TTC549 (cell line): ENCODE measurements around the gene SIK2.

Source experiments
- FAIRE-seq: peaks from 2 replicates; lab custom pipeline; 2012; peaks lifted over from hg19 to GRCh38; lab: Jason Lieb, UNC

The SIK2 gene

GRCh38 chr11:111730871-111731591, 128.8 kb downstream of the SIK2 start:
- FAIRE-seq: no peak

DNA sequence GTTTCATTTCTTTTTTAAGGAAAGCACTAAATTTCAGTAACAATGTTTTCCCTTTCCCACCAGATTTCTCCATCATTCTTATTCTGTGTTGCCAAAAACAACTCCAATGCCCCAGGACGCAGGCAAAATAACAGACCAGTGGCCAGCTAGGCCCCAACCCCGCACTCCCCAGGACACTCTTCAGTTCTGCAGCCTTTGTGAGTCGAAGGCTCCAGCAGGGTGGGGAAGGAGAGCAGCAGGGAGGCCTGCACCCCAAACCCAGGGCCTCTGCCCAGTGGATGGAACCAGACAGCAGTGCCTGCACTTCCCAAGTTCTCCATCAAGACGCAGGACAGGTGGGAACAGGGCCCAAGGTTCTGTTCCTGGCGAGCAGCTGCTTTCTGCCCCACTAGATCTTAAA, 129.6 kb downstream of the SIK2 start:
- FAIRE-seq: no peak

DNA sequence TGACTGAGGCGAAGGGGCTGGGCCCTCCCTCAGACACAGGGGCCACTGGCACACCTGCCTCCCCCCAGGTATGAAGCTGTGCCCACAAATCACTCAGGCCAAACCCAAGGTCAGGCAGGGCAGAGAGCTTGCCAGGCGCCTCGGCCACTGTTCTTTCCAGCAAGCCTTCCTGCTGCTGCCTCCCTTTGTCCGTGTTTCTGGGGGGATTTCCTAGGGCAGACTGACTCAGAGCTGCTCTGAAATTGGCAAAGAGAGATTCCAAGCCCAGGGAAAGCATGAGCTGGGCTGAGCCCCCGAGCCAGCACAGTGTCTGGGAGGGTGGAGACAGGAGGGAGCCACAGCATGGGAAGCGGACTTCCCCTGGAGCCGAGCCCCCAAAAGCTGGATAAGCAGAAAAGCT, 130.8 kb downstream of the SIK2 start:
- FAIRE-seq: no peak

DNA sequence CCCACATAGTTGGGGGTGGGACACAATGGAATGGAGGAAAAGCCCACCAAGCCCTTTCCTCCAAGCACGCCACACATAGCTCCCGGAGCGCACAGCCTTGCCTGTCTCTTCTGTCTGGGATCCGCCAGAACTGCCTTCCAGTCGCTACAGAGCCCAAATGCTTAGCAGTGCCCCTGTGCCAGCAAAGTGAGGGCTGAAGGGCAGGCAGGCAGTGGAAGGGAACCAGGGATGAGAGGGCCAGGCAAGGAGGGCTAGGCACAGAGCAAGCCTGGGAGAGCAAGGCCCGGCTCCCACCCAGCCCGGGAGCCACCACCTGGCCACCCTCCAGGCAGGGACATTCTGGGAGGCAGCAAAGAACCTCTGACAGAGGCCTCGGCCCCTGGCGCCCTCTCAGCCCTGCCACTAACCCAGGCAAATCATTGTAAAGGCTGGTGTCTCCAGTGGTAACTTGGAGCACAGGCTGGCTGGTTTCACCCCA, 131.4 kb downstream of the SIK2 start:
- FAIRE-seq: no peak

DNA sequence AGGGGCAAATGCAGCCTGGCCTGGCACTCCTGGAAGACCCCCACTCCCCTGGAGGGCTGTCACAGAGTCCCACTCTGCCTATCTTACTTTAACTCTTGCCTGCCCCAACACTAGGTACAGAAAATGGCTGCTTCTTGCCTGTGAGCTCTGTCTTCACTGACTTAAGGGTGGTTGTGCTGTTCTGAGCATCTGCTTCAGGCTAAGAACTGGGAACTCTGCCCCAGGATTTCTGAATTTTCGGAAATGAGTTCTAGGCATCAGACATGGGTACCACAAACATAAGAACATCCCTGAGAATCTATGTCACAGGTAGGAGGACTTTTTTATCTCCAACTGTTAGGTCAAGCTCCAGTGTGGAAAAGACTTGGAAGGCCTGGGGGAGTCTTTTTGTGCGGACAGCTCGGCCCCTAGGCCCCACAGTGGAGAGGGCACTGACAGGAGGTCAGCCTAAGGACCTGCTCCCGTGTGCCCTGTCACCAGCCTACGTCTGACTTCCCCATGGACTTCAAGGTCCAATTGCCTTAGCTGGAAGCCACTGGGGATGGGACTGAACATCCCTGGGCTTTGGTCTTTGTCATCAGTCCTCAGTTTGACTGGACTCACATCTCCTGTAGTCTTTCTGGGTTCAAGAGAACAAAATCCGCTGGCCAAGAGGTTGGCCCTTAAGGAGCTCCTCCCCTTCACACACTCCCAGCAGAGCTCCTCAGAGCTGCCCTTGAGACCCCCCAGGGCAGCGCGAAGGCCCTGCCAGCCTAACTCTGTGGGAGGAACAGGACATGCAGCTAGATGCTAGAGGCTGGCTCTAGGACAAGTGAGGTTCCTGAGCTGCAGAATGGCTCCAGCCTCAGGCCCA, 132.1 kb downstream of the SIK2 start:
- no peak for FAIRE-seq

DNA sequence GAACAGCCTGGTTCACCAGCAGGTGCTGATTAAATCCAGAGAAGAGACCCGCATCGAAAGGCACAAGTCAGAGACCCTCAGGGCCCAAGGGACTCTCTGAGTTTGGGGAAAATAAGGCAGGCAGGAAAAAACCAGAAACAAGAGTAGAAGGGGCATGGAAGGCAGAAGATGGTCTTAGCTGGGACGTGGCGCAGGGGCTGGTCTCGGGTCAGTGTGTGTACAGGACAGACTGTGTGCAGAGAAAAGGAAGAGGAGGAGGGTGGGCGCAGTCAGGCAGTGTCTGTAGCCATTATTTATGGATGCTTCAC, 132.7 kb downstream of the SIK2 start:
- no peak for FAIRE-seq

- no peak for FAIRE-seq
Measured at GRCh38 chr11:111735262-111736116, 133.2 kb downstream of the SIK2 start.

- FAIRE-seq: no peak
Measured at GRCh38 chr11:111736181-111736590, 133.9 kb downstream of the SIK2 start.

- no peak for FAIRE-seq
Measured at GRCh38 chr11:111736621-111737443, 134.6 kb downstream of the SIK2 start.

DNA sequence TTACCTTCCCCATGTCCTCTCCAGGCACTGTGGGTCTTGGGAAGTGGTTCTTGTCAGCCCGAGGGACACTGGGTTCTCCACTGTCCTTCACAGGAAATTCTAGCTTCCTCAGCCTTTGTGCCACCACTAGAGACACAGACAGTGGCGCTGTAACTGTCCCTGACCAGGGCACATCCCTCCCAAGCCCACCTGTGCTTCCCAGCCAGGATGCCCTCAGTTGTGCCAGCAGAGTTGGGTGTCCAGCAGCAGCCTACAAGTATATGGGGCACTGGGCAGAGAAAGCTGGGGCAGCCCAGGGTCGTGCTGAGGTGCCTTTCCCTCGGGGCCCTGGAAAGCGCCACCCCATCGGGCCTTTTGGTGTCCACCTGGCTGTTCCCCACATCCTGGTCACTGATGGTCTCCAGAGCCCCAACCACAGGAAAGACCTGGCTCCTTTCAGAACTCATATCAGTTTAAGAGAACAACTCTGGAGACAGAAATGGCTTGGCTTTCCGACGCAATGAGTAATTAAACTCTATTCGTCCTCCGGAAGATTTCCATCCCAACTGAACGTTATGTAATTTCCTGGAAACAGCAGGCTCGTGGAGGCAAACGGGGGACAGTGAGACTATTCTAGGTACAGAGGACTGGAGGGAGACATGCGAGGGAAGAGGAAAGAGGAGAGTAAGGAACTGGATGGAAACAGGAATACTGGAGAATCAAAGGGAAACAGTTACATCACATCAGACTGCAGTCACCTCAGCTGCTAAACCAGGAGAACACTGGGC, 135.4 kb downstream of the SIK2 start:
- FAIRE-seq: no peak

DNA sequence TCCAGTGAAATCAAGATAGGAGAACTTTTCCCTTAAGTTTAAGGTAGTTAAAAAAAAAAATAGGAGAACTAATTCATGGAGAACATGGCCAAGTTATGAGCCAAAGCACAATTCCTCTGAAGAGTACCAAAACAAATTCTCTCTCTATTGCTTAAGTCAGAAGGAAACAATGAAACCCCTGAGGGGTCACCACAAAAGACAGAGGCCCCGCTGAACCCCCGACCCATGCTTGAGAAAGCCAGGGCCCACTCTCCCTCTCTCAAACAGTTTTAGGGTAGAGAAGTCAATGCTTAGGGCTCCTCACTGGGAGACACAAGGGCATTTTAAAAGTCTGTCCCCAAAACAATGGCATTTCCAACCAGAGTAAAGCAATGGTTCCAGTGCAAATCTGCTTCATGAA, 137.1 kb downstream of the SIK2 start:
- no peak for FAIRE-seq

GRCh38 chr11:111741751-111742150, 139.5 kb downstream of the SIK2 start:
- no peak for FAIRE-seq

DNA sequence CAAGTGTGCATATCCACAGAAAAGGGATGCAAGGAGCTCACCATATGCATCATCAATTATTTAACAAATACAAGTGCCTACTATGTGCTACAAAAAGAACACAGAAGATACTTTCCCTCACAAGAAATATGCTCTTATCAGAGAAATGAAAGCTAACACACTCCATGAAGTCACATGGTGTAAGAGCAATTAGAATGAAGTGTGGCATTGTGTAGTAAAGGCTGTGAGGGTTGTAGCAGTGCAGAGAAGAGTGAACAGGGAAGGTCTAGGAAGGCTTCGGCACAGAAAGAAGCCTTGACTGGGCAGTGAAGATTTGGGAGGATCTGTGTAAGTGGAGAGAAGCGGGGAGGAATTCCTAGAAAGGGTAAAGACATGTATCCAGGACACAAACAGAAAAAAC, 141.5 kb downstream of the SIK2 start:
- no peak for FAIRE-seq

GRCh38 chr11:111745719-111746504, 143.7 kb downstream of the SIK2 start:
- no peak for FAIRE-seq

- FAIRE-seq: no peak
Measured at GRCh38 chr11:111748035-111748804, 146.0 kb downstream of the SIK2 start.

DNA sequence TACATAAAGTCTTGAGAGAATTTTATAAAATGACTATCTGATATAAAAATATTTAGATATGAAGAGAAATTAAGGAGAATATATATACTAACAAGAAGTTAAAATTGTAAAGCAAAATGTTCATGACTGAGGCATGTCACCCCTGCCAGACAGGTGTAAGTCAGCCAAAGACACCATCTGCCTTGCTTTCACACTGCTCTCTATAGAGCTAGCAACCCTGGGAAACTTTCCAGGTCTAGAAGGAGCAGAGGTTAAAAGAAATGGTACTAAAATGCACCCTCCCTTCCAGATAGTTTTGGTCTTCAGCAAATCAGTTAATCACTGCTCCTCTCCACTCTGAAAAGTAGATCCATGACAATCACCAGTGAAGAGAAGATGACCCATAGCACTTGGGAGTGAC, 147.4 kb downstream of the SIK2 start:
- no peak for FAIRE-seq

DNA sequence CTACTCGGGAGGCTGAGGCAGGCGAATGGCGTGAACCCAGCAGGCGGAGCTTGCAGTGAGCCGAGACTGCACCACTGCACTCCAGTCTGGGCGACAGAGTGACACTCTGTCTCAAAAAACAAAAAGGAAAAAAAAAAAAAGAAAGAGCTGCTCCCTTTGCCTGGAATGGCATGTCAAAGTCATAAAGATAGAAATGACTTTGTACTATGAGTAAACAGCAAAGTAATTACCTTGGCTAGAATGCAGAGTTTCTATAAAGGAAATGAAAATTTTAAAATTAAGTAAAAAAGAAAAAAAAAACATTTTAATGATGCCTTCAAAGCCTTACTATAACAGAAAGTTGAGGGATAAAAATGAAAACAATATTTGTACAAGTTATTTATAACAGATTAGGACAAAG, 153.8 kb downstream of the SIK2 start:
- FAIRE-seq: no peak

DNA sequence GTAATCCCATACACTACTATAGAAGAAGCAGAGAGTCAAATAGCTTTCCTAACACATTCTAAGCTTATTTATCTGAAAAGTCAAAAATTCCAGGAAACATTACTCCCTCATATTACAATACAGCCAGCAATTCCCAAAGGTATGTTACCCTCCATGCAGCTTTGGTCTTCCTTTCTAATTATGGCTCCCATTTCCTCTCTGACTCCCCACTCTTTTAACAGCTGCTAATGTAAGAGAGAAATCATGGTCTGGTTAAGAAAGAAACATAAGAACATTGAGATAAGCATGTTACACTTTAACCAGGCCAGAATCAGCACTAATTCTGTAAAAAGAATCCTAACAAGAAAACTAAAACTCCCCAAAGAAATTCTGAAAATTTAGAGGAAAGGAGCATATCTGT, 157.1 kb downstream of the SIK2 start:
- FAIRE-seq: no peak

- FAIRE-seq: no peak
Measured at GRCh38 chr11:111759778-111760407, 157.6 kb downstream of the SIK2 start.
